Stimulated activated CD4-positive, alpha-beta T cell treated with anti-CD3 and anti-CD28 coated beads, TNF-alpha, amount 100 ng/mL, for 24 hours (primary cell): ENCODE results near the gene ZC3H7A.
"Not testable (repeated sequence)": the region's sequence is repeated elsewhere in the genome, so short reads cannot be mapped to it uniquely, and the experiment has no call there.

Experiments used
- DNase-seq, 3 experiments: peaks; one replicate each; pipeline ENCODE4 v3.0.0-alpha.2; 2020; ENCODE audit warnings: low read depth in 3 of 3

The ZC3H7A gene

GRCh38 chr16:11797166-11797956 lies at the start of gene ZC3H7A:
TSS of gene ZC3H7A (minus strand) at chr16:11797258. CDS start at chr16:11782354, 14,904 bp downstream.
- DNase-seq: peak; percentile 80 to 93 (median 84)

- no peak for DNase-seq
Measured at GRCh38 chr16:11844499-11844898, 47.4 kb upstream of the ZC3H7A start.

- DNase-seq: no peak
Measured at GRCh38 chr16:11843861-11844260, 46.8 kb upstream of the ZC3H7A start.

DNA sequence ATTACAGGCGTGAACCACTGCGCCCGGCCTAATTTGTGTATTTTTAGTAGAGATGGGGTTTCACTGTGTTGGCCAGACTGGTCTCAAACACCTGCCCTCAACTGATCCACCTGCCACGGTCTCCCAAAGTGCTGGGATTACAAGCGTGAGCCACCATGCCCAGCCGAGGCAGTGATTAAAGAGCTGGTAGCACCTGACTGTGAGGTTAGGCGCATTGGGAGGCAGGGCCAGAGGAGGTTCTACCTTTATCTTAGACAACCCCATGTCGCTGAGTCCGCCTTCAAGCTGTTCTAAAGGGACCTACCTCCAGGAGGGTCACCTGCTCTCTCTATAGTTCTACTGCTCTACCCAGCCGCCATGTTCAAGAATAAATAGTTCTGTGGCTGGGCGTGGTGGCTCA lies 46.1 kb upstream of the ZC3H7A start:
- DNase-seq: no peak

DNA sequence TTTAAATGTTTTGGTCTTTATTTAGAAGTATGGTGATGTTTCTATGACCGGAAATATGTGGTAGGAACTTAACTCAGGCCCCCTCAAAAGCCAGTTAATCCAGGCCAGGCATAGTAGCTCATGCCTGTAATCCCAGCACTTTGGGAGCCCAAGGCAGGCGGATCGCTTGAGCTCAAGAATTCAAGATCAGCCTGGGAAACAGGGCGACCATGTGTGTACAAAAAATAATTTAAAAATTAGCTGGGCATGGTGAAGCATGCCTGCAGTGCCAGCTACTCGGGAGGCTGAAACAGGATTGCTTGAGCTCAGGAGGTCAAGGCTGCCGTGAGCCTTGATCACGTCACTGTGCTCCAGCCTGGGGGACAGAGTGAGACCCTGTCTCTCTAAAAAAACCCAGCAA lies 44.0 kb upstream of the ZC3H7A start:
- DNase-seq: no peak

DNA sequence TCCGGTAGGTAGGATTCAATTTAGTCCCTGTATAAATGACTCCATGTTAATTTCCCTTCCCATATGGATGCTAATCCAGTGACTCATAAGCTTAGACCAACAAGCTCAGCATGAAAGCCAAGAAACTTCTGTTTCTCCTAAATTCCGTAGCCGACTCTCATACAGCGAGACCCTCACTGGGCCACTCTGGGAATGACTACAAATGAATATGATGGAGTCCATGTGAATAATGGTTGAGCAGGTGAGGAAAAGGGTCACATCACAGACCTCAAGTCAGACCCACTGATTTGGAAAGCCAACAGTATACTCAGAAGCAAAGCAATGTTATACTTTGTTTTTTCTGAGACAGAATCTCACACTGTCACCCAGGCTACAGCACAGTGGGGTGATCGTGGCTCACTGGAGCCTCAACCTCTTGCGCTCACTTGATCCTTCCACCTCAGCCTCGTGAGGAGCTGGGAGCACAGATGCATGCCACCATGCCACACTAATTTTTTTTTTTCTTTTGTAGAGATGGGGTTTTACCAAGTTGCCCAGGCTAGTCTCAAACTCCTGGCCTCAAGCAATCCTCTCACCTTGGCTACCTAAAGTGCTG lies 39.7 kb upstream of the ZC3H7A start:
- DNase-seq: no peak

DNA sequence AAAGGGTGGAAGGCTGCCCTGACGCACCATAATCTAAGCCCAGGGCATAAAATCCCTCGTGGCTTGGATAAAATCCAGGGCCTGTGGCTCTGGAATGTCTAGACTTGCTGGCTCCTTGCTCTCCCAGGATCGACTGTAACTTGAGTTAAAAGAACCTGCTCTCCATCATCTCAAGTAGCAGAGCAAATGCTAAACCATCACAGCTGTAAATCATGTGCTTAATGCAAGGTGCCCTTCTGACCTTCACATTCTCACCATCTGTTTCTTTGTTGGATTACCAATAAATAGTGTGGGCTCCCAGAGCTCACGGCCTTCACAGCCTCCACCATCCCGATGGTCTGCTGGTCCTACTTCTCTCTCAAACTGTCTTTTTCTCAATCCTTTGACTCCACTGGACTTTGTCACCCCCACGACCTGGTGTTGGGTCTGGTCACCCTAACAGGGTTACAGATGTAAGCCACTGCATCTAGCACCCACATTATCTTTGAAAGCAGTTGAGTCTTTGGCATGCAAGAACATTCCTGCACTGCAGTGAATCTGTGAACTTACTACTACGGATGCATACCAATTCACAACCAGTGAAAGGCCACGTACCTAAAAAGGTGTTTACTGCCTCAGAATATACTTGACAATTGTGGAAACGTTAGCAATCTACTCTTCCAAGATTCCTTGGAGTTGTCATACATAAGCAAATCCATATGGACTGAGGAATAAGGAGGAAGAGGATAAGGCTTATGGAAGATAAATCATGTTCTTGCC lies 39.0 kb upstream of the ZC3H7A start:
- DNase-seq: no peak

DNA sequence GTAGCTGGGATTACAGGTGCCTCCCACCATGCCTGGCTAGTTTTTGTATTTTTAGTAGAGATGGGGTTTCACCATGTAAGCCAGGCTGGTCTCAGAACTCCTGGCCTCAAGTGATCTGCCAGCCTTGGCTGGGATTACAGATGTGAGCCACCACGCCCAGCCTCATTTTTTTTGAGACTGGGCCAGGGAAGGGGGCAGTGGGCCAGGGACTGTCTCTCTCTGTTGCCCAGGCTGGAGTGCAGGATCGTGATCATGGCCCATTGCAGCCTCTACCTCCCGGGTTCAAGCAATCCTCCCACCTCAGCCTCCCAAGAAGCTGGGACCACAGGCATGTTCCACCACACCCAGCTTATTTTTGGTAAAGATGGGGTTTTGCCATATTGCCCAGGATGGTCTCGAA lies 38.3 kb upstream of the ZC3H7A start:
- no peak for DNase-seq

DNA sequence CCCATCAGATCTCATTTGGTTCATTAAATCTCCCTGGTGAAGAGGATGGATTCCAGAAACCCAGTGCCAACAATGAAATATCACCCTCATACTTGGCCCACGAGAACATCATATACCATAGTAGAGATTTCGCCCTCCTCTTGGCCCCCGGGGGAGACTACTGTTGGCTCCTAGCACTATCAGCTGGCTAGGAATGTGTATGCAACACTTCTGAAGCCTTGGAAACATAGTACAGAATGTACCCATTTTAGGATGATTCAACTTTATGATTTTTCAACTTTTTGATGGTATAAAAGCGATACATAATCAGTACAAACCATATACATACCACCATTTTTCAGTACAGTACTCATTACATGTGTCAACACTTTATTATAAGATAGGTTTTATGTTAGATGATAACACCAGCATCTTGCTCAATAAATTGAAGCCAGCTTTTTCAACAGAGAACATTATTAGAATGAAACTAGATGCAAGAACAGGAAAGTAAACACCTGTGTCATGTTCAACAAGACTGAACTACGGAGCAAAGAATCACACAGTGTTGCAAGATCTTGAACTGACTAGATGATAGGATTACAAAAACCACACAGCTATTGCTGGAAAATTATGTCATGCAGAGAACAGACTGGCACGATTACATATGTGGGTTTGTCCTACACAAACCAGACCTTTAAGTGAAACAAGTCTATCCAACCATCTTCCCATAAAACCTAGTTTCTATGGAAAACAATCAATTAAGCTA lies 37.1 kb upstream of the ZC3H7A start:
- no peak for DNase-seq

GRCh38 chr16:11828696-11829095 lies 31.6 kb upstream of the ZC3H7A start:
- DNase-seq: no peak

DNA sequence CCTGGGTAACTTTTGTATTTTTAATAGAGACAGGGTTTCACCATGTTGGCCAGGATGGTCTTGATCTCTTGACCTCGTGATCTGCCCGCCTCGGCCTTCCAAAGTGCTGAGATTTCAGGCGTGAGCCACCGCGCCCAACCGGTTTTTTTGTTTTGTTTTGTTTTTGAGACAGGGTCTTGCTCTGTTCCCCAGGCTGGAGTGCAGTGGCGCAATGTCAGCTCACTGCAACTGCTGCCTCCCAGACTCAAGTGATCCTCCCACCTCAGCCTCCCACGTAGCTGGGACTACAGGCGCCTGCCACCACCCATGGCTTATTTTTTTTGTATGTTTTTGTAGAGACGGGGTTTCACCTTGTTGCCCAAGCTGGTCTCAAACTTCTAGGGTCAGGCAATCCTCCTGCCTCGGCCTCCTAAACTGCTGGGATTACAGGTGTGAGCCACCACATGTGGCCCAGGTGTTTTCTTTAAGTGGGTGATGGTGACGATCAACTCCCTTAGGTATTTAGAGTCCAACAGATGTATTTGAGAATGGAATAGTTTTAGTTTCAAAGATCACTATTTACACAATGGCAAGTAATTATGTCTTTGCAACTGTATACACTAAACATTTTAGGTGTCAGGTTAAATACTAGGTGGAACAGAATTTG lies 28.6 kb upstream of the ZC3H7A start:
- not testable (repeated sequence) for DNase-seq

GRCh38 chr16:11824362-11824761 lies 27.3 kb upstream of the ZC3H7A start:
- no peak for DNase-seq

GRCh38 chr16:11823645-11824044 lies 26.6 kb upstream of the ZC3H7A start:
- not testable (repeated sequence) for DNase-seq

DNA sequence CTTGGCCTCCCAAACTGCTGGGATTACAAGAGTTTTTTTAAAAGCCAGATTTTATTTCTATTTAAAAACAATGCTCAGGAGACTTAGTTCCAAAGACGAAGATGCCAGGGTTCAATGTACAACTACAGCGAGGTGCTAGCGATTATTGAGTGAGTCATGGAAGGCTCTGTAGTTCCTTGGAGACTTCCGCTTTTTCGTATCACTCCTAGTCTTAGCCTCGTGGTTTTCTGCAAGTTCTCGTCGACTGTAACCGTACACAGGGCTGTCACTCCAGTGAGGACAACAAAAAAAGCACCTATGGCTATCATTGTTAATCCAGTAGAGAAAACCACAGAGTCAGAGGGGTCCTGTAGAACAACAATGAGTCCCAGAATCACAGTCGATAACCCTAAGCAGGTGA lies 22.7 kb upstream of the ZC3H7A start:
- no peak for DNase-seq

GRCh38 chr16:11818970-11819369 lies 21.9 kb upstream of the ZC3H7A start:
- DNase-seq: not testable (repeated sequence)

DNA sequence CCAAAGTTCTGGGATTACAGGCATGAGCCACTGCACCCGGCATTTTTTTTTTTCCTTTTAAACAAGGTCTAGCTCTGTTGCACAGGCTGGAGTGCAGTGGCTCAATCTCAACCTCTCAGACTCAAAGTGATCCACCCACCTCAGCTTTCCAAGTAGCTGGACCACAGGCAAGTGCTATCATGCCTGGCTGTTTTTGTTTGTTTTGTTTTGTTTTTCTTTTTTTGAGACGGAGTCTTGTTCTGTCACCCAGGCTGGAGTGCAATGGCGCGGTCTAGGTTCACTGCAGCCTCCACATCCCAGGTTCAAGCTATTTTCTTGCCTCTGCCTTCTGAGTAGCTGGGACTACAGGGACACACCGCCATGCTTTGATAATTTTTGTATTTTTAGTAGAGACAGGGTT lies 19.1 kb upstream of the ZC3H7A start:
- DNase-seq: no peak

DNA sequence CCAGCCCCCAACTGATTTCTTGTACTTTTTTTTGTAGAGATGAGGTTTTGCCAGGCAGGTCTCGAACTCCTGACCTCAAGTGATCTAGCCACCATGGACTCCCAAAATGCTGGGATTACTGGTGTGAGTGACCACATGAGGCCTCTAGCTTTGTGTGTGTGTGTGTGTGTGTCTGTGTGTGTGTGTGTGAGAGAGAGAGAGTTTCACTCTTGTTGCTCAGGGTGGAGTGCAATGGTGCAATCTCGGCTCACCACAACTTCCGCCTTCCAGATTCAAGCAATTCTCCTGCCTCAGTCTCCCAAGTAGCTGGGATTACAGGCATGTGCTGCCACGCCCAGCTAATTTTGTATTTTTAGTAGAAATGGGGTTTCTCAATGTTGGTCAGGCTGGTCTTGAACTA lies 17.7 kb upstream of the ZC3H7A start:
- DNase-seq: not testable (repeated sequence)

DNA sequence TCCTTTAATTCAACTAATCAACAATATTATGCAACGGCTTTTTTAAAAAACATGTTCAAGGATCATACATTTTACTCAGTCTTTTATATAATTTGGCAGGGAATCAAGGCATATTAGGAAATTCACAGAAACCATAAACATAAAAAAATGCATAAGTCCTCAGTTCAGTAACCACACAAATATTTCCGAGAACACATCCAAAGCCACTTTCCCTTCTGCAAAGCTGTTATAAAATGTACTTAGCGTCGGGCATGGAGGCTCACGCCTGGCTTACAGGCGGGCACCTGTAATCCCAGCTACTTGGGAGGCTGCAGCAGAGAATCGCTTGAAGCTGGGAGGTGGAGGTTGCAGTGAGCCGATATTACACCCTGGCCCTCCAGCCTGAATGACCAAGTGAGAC lies 9.7 kb upstream of the ZC3H7A start:
- DNase-seq: no peak

GRCh38 chr16:11805556-11805955 lies 8.5 kb upstream of the ZC3H7A start:
- DNase-seq: no peak

DNA sequence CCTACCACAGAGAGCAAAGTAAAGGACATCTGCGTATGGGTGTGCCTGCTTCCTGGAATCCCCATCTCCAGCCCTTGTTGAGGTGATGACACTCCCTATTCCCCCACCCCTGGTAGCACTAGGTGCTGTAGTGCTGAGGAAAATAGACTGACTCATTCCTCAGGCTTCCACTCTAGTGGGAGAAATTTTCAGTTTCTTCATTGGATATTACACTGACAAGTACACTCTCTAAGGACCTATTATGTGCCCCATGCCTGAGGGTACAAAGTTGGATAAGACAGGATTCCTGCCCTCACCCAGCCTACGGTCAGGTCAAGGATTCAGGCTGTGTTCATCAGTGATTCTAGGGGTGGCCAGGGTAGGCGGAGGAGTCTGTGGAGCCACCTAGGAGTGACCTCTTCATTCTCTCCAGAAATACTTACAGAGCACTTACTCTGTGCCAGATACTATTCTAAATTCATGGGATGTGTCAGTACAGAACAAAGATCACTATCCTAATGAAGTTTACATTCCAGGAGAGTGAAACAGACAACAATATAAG lies 4.5 kb upstream of the ZC3H7A start:
- DNase-seq: no peak

GRCh38 chr16:11800382-11800718 lies 3.3 kb upstream of the ZC3H7A start:
- DNase-seq: no peak
